ENCODE measurements around the gene IQCN. TPM values are rescaled to one million over a fixed set of nuclear protein-coding genes. Genes with fewer than 3 reads are reported as not detected.

The IQCN gene
- total and polyA plus RNA-seq, 4 donors, result 0.19 to 2.4 (median 0.53) TPM

DNA sequence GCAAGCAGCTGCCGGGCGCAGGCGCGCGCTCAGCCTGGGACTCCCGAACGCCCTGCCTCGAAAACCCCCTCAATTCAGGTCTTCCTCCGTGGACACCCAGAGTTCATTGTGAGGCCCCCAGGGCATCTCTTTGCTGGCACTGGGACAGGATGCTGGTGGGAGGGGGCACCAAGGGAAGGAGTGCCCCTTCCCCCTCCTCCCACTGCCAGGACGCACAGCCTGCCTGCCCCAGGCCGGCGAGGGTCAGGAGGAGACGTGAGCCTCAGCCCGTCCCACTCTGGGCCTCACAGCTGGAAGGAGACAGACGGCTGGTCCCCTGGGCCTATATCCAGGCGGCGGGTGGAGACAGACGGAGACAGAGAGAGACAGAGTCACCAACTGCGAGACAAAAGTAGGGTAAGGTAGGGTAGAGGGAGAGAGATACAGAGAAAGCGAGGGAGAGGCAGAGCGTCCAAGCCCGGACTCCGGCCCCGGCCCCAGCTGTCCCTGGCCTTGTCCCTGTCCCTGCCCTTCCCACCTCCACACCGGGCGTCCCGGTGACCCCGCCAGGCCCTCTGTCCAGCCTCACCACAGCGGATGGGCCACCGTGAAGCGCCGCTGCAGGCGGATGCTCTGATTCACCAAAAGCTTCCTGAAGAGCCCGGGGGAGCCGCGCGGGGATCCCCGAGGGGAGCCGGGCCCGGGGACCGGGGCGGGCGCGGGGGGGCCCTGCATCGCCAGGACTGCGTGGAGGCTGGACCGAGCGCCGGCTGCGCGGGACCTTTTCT, 48.4 kb downstream of the IQCN start, which contains the start of gene PDE4C:
Gene PDE4C, minus strand, starts transcription at position 737 of the 767 bp plus-strand sequence. Its CDS starts 23 bp downstream, at position 714.
- Histone ChIP-seq H3K27me3 (ENCODE audit: control insufficient read depth in 4 of 4, insufficient read depth in 4 of 4, low read length in 3 of 4) (peaks cover 0 to 2% (median 0%) of the 10 kb centered on the region in 4 donors), H3K4me1 (ENCODE audit: control insufficient read depth in 4 of 4, insufficient read depth in 4 of 4, low read length in 3 of 4) (peaks cover 4 to 14% (median 7%) of the 10 kb centered on the region in 4 donors), H3K9me3 (ENCODE audit: control insufficient read depth in 4 of 4, low read length in 3 of 4) (no peaks in the 10 kb centered on the region), H3K9ac (ENCODE audit: low read depth in 1 of 2, low read length in 2 of 2) (no peak within 1 kb of the TSS), H3K36me3 (ENCODE audit: control insufficient read depth in 4 of 4, insufficient read depth in 3 of 4, low read depth in 1 of 4, low read length in 3 of 4) (no peaks in the 10 kb centered on the region), H3K27ac (ENCODE audit: low read depth in 1 of 2, low read length in 2 of 2) (no peak within 1 kb of the TSS), H3K4me3 (ENCODE audit: low read depth in 1 of 3, low read length in 3 of 3) (no peak within 1 kb of the TSS)
- 7% methylated on average over 51 of the region's 51 CpGs for WGBS
- no peak for TF ChIP-seq HNF4G (IDR thresholded peaks at IDR 0.05)
- TF ChIP-seq, protein P1, sequence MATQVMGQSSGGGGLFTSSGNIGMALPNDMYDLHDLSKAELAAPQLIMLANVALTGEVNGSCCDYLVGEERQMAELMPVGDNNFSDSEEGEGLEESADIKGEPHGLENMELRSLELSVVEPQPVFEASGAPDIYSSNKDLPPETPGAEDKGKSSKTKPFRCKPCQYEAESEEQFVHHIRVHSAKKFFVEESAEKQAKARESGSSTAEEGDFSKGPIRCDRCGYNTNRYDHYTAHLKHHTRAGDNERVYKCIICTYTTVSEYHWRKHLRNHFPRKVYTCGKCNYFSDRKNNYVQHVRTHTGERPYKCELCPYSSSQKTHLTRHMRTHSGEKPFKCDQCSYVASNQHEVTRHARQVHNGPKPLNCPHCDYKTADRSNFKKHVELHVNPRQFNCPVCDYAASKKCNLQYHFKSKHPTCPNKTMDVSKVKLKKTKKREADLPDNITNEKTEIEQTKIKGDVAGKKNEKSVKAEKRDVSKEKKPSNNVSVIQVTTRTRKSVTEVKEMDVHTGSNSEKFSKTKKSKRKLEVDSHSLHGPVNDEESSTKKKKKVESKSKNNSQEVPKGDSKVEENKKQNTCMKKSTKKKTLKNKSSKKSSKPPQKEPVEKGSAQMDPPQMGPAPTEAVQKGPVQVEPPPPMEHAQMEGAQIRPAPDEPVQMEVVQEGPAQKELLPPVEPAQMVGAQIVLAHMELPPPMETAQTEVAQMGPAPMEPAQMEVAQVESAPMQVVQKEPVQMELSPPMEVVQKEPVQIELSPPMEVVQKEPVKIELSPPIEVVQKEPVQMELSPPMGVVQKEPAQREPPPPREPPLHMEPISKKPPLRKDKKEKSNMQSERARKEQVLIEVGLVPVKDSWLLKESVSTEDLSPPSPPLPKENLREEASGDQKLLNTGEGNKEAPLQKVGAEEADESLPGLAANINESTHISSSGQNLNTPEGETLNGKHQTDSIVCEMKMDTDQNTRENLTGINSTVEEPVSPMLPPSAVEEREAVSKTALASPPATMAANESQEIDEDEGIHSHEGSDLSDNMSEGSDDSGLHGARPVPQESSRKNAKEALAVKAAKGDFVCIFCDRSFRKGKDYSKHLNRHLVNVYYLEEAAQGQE (IDR thresholded peaks at IDR 0.05), result no peak
- TF ChIP-seq JUND (IDR thresholded peaks at IDR 0.05), result no peak
- TF ChIP-seq, protein P2, sequence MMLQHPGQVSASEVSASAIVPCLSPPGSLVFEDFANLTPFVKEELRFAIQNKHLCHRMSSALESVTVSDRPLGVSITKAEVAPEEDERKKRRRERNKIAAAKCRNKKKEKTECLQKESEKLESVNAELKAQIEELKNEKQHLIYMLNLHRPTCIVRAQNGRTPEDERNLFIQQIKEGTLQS (IDR thresholded peaks at IDR 0.05), result no peak
- TF ChIP-seq, protein P3, sequence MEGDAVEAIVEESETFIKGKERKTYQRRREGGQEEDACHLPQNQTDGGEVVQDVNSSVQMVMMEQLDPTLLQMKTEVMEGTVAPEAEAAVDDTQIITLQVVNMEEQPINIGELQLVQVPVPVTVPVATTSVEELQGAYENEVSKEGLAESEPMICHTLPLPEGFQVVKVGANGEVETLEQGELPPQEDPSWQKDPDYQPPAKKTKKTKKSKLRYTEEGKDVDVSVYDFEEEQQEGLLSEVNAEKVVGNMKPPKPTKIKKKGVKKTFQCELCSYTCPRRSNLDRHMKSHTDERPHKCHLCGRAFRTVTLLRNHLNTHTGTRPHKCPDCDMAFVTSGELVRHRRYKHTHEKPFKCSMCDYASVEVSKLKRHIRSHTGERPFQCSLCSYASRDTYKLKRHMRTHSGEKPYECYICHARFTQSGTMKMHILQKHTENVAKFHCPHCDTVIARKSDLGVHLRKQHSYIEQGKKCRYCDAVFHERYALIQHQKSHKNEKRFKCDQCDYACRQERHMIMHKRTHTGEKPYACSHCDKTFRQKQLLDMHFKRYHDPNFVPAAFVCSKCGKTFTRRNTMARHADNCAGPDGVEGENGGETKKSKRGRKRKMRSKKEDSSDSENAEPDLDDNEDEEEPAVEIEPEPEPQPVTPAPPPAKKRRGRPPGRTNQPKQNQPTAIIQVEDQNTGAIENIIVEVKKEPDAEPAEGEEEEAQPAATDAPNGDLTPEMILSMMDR (IDR thresholded peaks at IDR 0.05; ENCODE audit: low read depth, low read length, missing input control), result no peak
- TF ChIP-seq YY1 (IDR thresholded peaks at IDR 0.05), result no peak
- no peak for TF ChIP-seq RAD21 (IDR thresholded peaks at IDR 0.05)
- TF ChIP-seq SP1 (IDR thresholded peaks at IDR 0.05), result no peak
- no peak for TF ChIP-seq EGR1 (IDR thresholded peaks at IDR 0.05; ENCODE audit: low read depth in 2 of 2)
- no peak for TF ChIP-seq RXRA (IDR thresholded peaks at IDR 0.05)
- TF ChIP-seq, protein P4, sequence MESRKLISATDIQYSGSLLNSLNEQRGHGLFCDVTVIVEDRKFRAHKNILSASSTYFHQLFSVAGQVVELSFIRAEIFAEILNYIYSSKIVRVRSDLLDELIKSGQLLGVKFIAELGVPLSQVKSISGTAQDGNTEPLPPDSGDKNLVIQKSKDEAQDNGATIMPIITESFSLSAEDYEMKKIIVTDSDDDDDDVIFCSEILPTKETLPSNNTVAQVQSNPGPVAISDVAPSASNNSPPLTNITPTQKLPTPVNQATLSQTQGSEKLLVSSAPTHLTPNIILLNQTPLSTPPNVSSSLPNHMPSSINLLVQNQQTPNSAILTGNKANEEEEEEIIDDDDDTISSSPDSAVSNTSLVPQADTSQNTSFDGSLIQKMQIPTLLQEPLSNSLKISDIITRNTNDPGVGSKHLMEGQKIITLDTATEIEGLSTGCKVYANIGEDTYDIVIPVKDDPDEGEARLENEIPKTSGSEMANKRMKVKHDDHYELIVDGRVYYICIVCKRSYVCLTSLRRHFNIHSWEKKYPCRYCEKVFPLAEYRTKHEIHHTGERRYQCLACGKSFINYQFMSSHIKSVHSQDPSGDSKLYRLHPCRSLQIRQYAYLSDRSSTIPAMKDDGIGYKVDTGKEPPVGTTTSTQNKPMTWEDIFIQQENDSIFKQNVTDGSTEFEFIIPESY (IDR thresholded peaks at IDR 0.05), result no peak
- no peak for TF ChIP-seq NR2F2 (IDR thresholded peaks at IDR 0.05)
- no peak for TF ChIP-seq GABPA (IDR thresholded peaks at IDR 0.05 in 1 of 2, conservative IDR thresholded peaks at IDR 0.05 in 1 of 2)
- DNase-seq (ENCODE audit: low spot score), result no peak

DNA sequence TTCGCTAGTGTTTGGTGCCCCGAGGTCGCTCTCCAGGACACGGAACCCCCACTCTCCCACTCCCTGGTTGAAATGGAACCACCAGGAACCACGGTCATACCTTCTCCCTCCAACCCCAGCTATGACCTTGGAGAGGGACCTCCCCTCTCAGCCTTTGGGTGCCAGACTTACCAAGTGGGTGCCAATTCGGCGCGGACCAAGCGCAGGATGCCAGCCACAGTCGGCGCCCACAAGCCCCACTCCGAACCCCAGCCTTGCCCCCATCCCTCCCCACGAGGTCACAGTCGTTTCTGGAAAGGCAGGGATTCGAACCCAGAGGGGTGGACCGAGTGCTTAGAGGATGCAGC, 48.9 kb downstream of the IQCN start:
- 23% methylated on average over 16 of the region's 16 CpGs for WGBS
- H3K36me3 ChIP-seq (ENCODE audit: control insufficient read depth in 4 of 4, insufficient read depth in 3 of 4, low read depth in 1 of 4, low read length in 3 of 4), result no peaks in the 10 kb centered on the region
- no peak overlapping the region for H3K9ac ChIP-seq (ENCODE audit: low read depth in 1 of 2, low read length in 2 of 2)
- no peak overlapping the region for H3K27ac ChIP-seq (ENCODE audit: low read depth in 1 of 2, low read length in 2 of 2)
- no peaks in the 10 kb centered on the region for H3K9me3 ChIP-seq (ENCODE audit: control insufficient read depth in 4 of 4, low read length in 3 of 4)
- peaks cover 4 to 14% (median 7%) of the 10 kb centered on the region in 4 donors for H3K4me1 ChIP-seq (ENCODE audit: control insufficient read depth in 4 of 4, insufficient read depth in 4 of 4, low read length in 3 of 4)
- TF ChIP-seq, protein P1 (IDR thresholded peaks at IDR 0.05), result no peak
- TF ChIP-seq GABPA (IDR thresholded peaks at IDR 0.05 in 1 of 2, conservative IDR thresholded peaks at IDR 0.05 in 1 of 2), result no peak
- TF ChIP-seq JUND (IDR thresholded peaks at IDR 0.05), result no peak
- peaks cover 0 to 2% (median 0%) of the 10 kb centered on the region in 4 donors for H3K27me3 ChIP-seq (ENCODE audit: control insufficient read depth in 4 of 4, insufficient read depth in 4 of 4, low read length in 3 of 4)
- no peak for DNase-seq (ENCODE audit: low spot score)
- H3K4me3 ChIP-seq (ENCODE audit: low read depth in 1 of 3, low read length in 3 of 3), result no peak overlapping the region
